Small intestine (tissue), 7 donors: ENCODE results near the gene PARD6B. TPM values are rescaled to one million over a fixed set of nuclear protein-coding genes. Genes with fewer than 3 reads are reported as not detected.

Experiments
- DNase-seq, 2 donors: peaks; one replicate each; pipeline versions ENCODE4 v3.0.0 to v3.0.0-alpha.2; 2013
- FAIRE-seq: peaks from 2 replicates; lab custom pipeline; 2012; peaks lifted over from hg19 to GRCh38; lab: Jason Lieb, UNC
- H3K27ac ChIP-seq, 3 donors: one replicate each; pipeline ENCODE4 v1.5.1; 2013; ENCODE audit warnings: low read length in 2 of 3, mild to moderate bottlenecking in 2 of 3, control low read depth in 1 of 3, inconsistent platforms in 1 of 3, low read depth in 1 of 3, moderate library complexity in 1 of 3
- H3K27me3 ChIP-seq, 3 donors: one replicate each; pipeline ENCODE4 v1.6.1; 2013; ENCODE audit warnings: low read length in 3 of 3, inconsistent platforms in 1 of 3; ENCODE audit not compliant: control insufficient read depth in 3 of 3, insufficient read depth in 3 of 3
- H3K36me3 ChIP-seq, 3 donors: one replicate each; pipeline ENCODE4 v1.6.1; 2013; ENCODE audit warnings: low read length in 3 of 3, inconsistent platforms in 1 of 3, low read depth in 1 of 3, mild to moderate bottlenecking in 1 of 3, moderate library complexity in 1 of 3; ENCODE audit not compliant: control insufficient read depth in 3 of 3, insufficient read depth in 2 of 3
- H3K4me1 ChIP-seq, 3 donors: one replicate each; pipeline ENCODE4 v1.6.1; 2013; ENCODE audit warnings: low read length in 2 of 3, inconsistent platforms in 1 of 3, low read depth in 1 of 3, mild to moderate bottlenecking in 1 of 3, moderate library complexity in 1 of 3; ENCODE audit not compliant: control insufficient read depth in 3 of 3, insufficient read depth in 2 of 3
- H3K4me3 ChIP-seq, 3 donors: one replicate each; pipeline ENCODE4 v1.5.1; 2013; ENCODE audit warnings: low read length in 3 of 3, control low read depth in 1 of 3, inconsistent platforms in 1 of 3, low read depth in 1 of 3, mild to moderate bottlenecking in 1 of 3, moderate library complexity in 1 of 3
- H3K9me3 ChIP-seq, 2 donors: one replicate each; pipeline ENCODE4 v1.6.1; 2013; ENCODE audit warnings: low read depth in 1 of 2, low read length in 1 of 2; ENCODE audit not compliant: control insufficient read depth in 2 of 2, insufficient read depth in 1 of 2
- WGBS, 3 donors: extraction: QIAGEN DNeasy Blood & Tissue Kit; methylation state at CpG; one replicate each; pipeline ENCODE4 v1.1.7; 2013; 5-methylcytosine and 5-hydroxymethylcytosine counted together
- polyA plus RNA-seq, 4 donors: library from polyadenylated mRNA; stranded (reverse) in 3 of 4; unstranded in 1 of 4; fragments of 200-250 nt in 3 of 4; fragments of 120-200 nt in 1 of 4; gene quantifications; one replicate each; pipeline versions ENCODE4 v1.2.1 to v1.2.3, GENCODE V29; 2013
- donor health status: healthy with polysubstance abuse.
- donor health status: control.
- donor health status: control.
- donor health status: Bipolar disorder and iron deficiency.
- donor health status: healthy.

Gene PARD6B
- polyA plus RNA-seq, 4 donors = 2.4 to 14.3 (median 9.0) TPM

DNA sequence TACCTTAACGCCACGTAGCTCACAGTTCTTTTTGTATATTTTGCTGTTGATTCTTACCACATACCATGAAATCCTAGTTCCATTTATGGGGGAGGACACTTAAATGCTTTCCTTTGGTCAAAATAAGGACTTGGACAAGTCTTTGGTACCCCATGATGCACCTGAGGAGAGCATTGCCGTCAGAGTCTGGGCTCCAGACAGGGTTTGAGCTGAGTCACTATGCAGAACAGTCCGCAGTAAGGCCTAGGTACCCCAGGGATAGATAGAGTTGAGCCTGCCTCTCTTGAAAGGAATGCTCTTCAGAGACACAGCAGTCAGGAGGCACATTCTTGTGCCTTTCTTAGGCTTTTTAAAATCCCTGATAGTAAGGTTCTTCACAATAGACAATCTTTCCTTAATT is 6.0 kb downstream of the PARD6B start:
- Histone ChIP-seq H3K27ac (no peak overlapping the region), H3K4me1 (peaks cover 0 to 18% (median 0%) of the 10 kb centered on the region in 3 donors), H3K36me3 (peaks cover 0 to 28% (median 3%) of the 10 kb centered on the region in 3 donors), H3K9me3 (no peaks in the 10 kb centered on the region), H3K4me3 (no peak overlapping the region), H3K27me3 (no peaks in the 10 kb centered on the region)
- 85 to 92% (median 87%) methylated on average over 4 of the region's 4 CpGs for WGBS, 3 donors
- DNase-seq (no peak), FAIRE-seq (no peak)

DNA sequence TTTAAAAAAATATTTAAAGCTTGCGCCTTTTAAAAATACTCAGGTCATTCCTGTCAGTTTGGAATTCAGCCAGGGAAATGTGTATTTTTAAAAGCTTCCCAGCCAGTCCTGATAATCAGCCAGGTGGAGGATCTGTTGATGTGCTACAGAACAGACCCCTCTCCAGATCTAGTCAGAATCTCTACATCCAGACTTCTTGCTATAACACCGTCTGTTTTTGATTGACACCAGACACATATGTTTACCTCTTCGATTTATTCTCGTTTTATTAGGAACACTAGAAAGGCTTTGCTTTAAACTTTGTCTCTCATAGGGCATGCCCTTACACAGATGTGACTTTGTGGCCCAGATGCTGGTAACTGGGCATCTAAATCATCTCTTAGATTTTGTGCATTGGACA is 11.7 kb downstream of the PARD6B start:
- WGBS, 3 donors = 58 to 76% (median 63%) methylated on average over 4 of the region's 4 CpGs
- DNase-seq (no peak), FAIRE-seq (no peak)
- Histone ChIP-seq H3K4me1 (peaks cover 0 to 50% (median 2%) of the 10 kb centered on the region in 3 donors), H3K4me3 (no peak overlapping the region), H3K36me3 (peaks cover 0 to 20% (median 0%) of the 10 kb centered on the region in 3 donors), H3K9me3 (no peaks in the 10 kb centered on the region), H3K27me3 (no peaks in the 10 kb centered on the region), H3K27ac (no peak overlapping the region)

DNA sequence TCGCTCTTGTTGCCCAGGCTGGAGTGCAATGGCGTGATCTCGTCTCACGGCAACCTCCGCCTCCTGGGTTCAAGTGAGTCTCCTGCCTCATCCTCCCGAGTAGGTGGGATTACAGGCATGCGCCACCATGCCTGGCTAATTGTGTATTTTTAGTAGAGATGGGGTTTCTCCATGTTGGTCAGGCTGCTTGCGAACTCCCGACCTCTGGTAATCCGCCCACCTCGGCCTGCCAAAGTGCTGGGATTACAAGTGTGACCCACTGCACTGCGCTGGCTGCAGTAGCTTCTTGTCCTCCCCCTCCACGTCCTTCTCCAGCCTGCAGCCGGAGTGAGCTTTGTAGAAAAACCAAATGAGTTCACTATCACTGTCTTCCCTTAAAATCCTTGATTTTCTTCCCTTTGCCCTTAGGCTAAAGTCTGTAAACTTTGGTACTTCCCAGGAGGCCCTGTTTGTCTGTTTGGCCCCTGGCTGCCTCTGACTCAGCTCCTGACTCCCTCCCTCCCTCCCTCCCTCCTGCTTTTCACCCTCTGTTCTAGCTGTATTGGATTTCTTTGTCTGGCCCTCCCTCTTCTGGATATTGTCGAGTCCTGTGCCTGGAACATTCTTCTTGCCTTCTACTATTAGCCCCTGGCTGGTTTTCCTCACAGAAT is 12.9 kb downstream of the PARD6B start:
- peak; percentile 93 to 96 for DNase-seq
- Histone ChIP-seq H3K27me3 (no peaks in the 10 kb centered on the region), H3K4me1 (peaks cover 0 to 57% (median 2%) of the 10 kb centered on the region in 3 donors), H3K27ac (peak overlapping the region; percentile 68 to 80 (median 73)), H3K36me3 (peaks cover 0 to 28% (median 4%) of the 10 kb centered on the region in 3 donors), H3K9me3 (no peaks in the 10 kb centered on the region), H3K4me3 (no peak overlapping the region)
- WGBS, 3 donors = 61 to 66% (median 66%) methylated on average over 15 of the region's 15 CpGs
- no peak for FAIRE-seq

DNA sequence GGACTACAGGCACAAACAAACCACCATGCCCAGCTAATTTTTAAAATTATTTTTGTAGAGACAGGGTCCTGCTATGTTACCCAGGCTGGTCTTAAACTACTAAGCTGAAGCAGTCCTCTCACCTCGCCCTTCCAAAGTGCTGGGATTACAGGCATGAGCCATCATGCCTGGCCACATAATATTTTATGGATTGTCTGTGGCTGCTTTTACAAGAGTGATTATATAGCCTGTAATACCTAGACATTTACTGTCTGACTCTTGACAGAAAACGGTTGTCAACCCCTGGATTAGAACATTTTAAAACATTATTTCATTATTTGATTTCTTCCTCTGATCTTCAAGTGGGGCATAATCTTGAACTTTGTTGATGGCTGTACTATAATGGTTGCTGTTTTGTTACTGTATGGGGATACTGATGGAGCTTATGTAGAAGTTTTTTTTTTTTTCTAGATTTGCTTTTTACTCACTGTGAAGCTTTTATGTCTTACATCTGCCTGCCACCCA is 14.3 kb downstream of the PARD6B start:
- DNase-seq (peak in 1 of 2 donors; percentile 27), FAIRE-seq (no peak)
- Histone ChIP-seq H3K4me3 (no peak overlapping the region), H3K4me1 (peaks cover 0 to 51% (median 2%) of the 10 kb centered on the region in 3 donors), H3K27me3 (no peaks in the 10 kb centered on the region), H3K9me3 (no peaks in the 10 kb centered on the region), H3K27ac (peak overlapping the region; percentile 27 to 80 (median 66)), H3K36me3 (peaks cover 5 to 32% (median 6%) of the 10 kb centered on the region in 3 donors)
- 20 to 61% (median 49%) methylated on average over 2 of the region's 2 CpGs for WGBS, 3 donors

DNA sequence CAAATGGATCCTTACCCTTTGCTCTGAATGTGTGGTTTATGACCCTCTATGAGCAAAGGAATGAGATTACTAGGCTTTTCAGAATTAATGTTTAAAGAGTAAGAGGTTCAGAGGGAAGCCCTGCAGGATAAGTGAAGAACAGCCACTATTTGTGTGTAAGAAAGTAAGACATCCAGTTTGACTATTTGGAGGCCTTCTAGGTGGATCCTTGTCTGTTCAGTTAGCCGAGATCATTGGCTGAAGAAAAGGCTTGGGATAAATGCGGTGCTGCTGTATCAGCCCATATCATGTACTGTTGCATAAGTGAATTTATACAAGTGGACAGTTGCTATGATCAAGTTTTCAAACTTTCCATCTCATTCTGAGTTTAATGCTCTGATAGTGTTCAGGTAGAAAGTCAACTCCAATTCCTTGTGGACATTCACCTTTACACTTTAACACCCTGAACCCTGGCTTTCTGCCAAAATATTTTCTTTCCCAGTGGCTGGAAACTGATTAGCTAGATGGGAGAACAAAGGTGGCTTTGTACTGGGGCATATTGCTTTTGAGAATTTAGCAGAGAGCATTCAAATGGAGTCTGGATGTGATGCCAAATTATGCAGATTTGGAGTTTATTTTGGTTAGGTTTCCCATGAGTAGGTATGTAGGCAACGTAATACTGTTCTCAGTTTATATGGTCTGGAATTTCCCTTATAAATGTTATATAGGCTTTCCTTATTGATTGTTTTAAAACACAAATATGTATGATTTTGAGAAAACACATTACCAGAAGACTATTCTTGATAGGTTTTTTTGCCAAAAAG is 15.0 kb downstream of the PARD6B start:
- H3K4me1 ChIP-seq = peaks cover 0 to 50% (median 2%) of the 10 kb centered on the region in 3 donors
- no peak for FAIRE-seq
- DNase-seq = peak; percentile 89 to 96
- H3K27me3 ChIP-seq = no peaks in the 10 kb centered on the region
- 24 to 57% (median 31%) methylated on average over 3 of the region's 3 CpGs for WGBS, 3 donors
- no peaks in the 10 kb centered on the region for H3K9me3 ChIP-seq
- H3K36me3 ChIP-seq = peaks cover 5 to 30% (median 6%) of the 10 kb centered on the region in 3 donors
- H3K4me3 ChIP-seq = no peak overlapping the region
- peak overlapping the region; percentile 9 to 80 (median 66) for H3K27ac ChIP-seq

DNA sequence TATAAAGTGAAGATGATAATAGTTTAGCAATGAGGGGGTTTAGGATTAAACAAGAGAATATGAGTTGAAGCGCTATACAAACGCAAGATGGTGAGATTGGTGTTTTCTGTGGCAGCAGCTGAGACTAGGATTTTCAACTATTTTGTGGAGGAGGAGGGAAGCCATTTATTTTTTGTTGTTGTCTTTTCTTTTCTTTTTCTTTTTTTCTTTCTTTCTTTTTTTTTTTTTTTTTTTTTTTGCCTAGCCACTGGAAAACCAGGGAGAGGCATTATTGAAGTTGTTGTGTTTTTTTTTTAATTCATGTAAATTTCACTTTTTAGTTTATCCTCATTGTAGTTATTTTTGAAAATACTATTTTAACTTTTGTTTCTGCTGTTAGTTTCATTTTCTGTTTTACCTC is 15.9 kb downstream of the PARD6B start:
- WGBS, 3 donors = 79 to 92% (median 89%) methylated on average over 2 of the region's 2 CpGs
- FAIRE-seq = no peak
- no peak overlapping the region for H3K4me3 ChIP-seq
- H3K4me1 ChIP-seq = peaks cover 0 to 54% (median 2%) of the 10 kb centered on the region in 3 donors
- peak overlapping the region in 1 of 3 donors; percentile 80 for H3K27ac ChIP-seq
- H3K36me3 ChIP-seq = peaks cover 5 to 25% (median 6%) of the 10 kb centered on the region in 3 donors
- DNase-seq = no peak
- no peaks in the 10 kb centered on the region for H3K27me3 ChIP-seq
- H3K9me3 ChIP-seq = no peaks in the 10 kb centered on the region

DNA sequence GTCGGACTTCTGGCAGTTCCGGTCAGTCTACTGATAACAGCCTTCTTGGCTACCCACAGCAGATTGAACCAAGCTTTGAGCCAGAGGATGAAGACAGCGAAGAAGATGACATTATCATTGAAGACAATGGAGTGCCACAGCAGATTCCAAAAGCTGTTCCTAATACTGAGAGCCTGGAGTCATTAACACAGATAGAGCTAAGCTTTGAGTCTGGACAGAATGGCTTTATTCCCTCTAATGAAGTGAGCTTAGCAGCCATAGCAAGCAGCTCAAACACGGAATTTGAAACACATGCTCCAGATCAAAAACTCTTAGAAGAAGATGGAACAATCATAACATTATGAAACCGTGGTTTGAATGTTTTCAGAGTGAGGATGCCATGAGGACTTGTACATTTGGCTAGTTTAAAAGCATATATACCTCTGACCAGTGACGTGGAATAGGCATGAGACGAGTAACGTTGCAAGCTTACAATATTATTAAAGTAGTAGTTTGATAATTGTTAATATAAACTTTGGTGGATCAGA is 18.8 kb downstream of the PARD6B start:
- no peak for FAIRE-seq
- H3K27ac ChIP-seq = no peak overlapping the region

DNA sequence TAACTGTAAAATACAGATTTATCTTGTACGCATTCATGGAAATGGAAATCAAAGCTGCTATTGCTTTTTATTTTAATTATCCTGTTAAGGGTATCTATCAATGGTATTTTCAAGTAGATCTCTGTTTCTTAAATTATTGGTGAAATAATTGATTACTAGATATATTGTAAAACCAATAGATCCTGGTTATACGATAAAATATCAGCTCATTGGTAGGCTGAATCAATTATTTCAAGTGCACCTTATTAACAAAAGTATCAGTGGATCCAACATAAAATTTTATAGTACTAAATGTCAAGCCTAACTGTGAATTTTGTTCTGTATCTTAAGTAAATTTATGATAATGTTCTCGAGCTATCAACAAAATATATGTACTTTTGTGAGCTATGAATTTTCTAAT is 21.8 kb downstream of the PARD6B start:
- H3K36me3 ChIP-seq = peaks cover 5 to 16% (median 6%) of the 10 kb centered on the region in 3 donors
- WGBS, 3 donors = 96 to 98% (median 98%) methylated on average over 3 of the region's 3 CpGs
- no peaks in the 10 kb centered on the region for H3K9me3 ChIP-seq
- peaks cover 0 to 11% (median 0%) of the 10 kb centered on the region in 3 donors for H3K4me1 ChIP-seq
- DNase-seq (no peak), FAIRE-seq (no peak)
- no peak overlapping the region for H3K27ac ChIP-seq
- no peak overlapping the region for H3K4me3 ChIP-seq
- no peaks in the 10 kb centered on the region for H3K27me3 ChIP-seq

More for the DNA sequence above, 18.8 kb downstream of the PARD6B start:
- H3K4me3 ChIP-seq = no peak overlapping the region
- H3K27me3 ChIP-seq = no peaks in the 10 kb centered on the region
- H3K9me3 ChIP-seq = no peaks in the 10 kb centered on the region
- 79 to 86% (median 82%) methylated on average over 8 of the region's 8 CpGs for WGBS, 3 donors
- no peak for DNase-seq
- H3K36me3 ChIP-seq = peaks cover 5 to 20% (median 6%) of the 10 kb centered on the region in 3 donors
- H3K4me1 ChIP-seq = peaks cover 0 to 35% (median 0%) of the 10 kb centered on the region in 3 donors
